ENCODE results near the gene GPR179.

- no peak for TF ChIP-seq CTCF (IDR thresholded peaks at IDR 0.05; ENCODE audit: low read depth, low read length, poor library complexity, severe bottlenecking)
- no peak for TF ChIP-seq EZH2phosphoT487 (IDR thresholded peaks at IDR 0.05; ENCODE audit: borderline replicate concordance, low read length)
These were observed 7.9 kb upstream of the GPR179 start, which contains the start of gene SOCS7 for GRCh38 chr17:38351412-38352222.
